ENCODE results near the gene GPR119.

GRCh38 chrX:130339408-130340222 is 45.9 kb downstream of the GPR119 start, which contains the start of gene SLC25A14:
- TF ChIP-seq CTCF (IDR thresholded peaks at IDR 0.05 in 8 of 11, conservative IDR thresholded peaks at IDR 0.05 in 3 of 11) (no peak), POLR2A (IDR thresholded peaks at IDR 0.05) (no peak), POLR2AphosphoS5 (IDR thresholded peaks at IDR 0.05) (peak; percentile 62 to 78 (median 71))
